Lower lobe of right lung (tissue), 2 donors: ENCODE results near the gene MMUT. TPM values are rescaled to one million over a fixed set of nuclear protein-coding genes. Genes with fewer than 3 reads are reported as not detected.

Source experiments
- ATAC-seq, 2 donors: fragments of 200-7000 bp; cut with Tn5 transposase; one replicate each; pipeline ENCODE4 v1.9.1; 2020 to 2022; ENCODE audit warnings: mild to moderate bottlenecking in 2 of 2, moderate library complexity in 2 of 2
- DNase-seq: peaks from one replicate; pipeline ENCODE4 v3.0.0-alpha.2; 2020
- H3K27ac ChIP-seq: fragments of 200-600 bp; one replicate; pipeline ENCODE4 v1.8.0; 2022
- H3K27me3 ChIP-seq: fragments of 200-600 bp; one replicate; pipeline ENCODE4 v1.8.0; 2022; ENCODE audit warnings: low read depth
- H3K36me3 ChIP-seq: fragments of 200-600 bp; one replicate; pipeline ENCODE4 v1.8.0; 2022; ENCODE audit warnings: mild to moderate bottlenecking
- H3K4me1 ChIP-seq: fragments of 200-600 bp; one replicate; pipeline ENCODE4 v1.8.0; 2022
- H3K4me3 ChIP-seq: fragments of 200-600 bp; one replicate; pipeline ENCODE4 v1.8.0; 2022; ENCODE audit warnings: mild to moderate bottlenecking
- H3K9me3 ChIP-seq: fragments of 200-600 bp; one replicate; pipeline ENCODE4 v1.8.0; 2022
- CTCF ChIP-seq: fragments of 200-600 bp; IDR thresholded peaks from one replicate; pipeline ENCODE4 v1.8.0; 2022; ENCODE audit warnings: antibody characterized with exemption, mild to moderate bottlenecking
- intact Hi-C: fragments of 100-400 bp; cut with DNase I; formaldehyde crosslinking; loops from one replicate; pipeline ENCODE4 v1.11.0; 2022
- total RNA-seq: library from RNA; stranded (reverse); fragmentation: NEBNext Ultra II Directional; extraction: Animal tissue kit (Norgen Biotek cat#: 25700); gene quantifications from one replicate; pipeline ENCODE4 v1.2.1, GENCODE V29; 2021
- donor health status: DM: no; HTN: yes; CAD: no; lungs with severe emphysema.

The MMUT gene
- total RNA-seq, 1 donor from 2014 or later: 21.9 TPM

GRCh38 chr6:49416195-49416594 lies 46.9 kb downstream of the MMUT start:
- Histone ChIP-seq H3K27ac (no peak overlapping the region), H3K27me3 (no peaks in the 10 kb centered on the region), H3K36me3 (no peaks in the 10 kb centered on the region), H3K4me1 (no peaks in the 10 kb centered on the region), H3K4me3 (no peak overlapping the region), H3K9me3 (no peaks in the 10 kb centered on the region)
- no peak for DNase-seq
- intact Hi-C loops: no loop called here
- no peak for TF ChIP-seq CTCF
- no peak for ATAC-seq

- ATAC-seq (no peak), DNase-seq (no peak)
- Histone ChIP-seq H3K27me3 (no peaks in the 10 kb centered on the region), H3K27ac (no peak overlapping the region), H3K9me3 (no peaks in the 10 kb centered on the region), H3K4me1 (no peaks in the 10 kb centered on the region), H3K4me3 (no peak overlapping the region), H3K36me3 (no peaks in the 10 kb centered on the region)
- no peak for TF ChIP-seq CTCF
- intact Hi-C loops: no loop called here
Measured at GRCh38 chr6:49415358-49415757, 47.7 kb downstream of the MMUT start.

GRCh38 chr6:49410564-49410963 lies 52.5 kb downstream of the MMUT start:
- intact Hi-C loops: no loop called here
- Histone ChIP-seq H3K27me3 (no peaks in the 10 kb centered on the region), H3K9me3 (no peaks in the 10 kb centered on the region), H3K4me1 (no peaks in the 10 kb centered on the region), H3K36me3 (no peaks in the 10 kb centered on the region), H3K4me3 (no peak overlapping the region), H3K27ac (no peak overlapping the region)
- ATAC-seq (no peak), DNase-seq (no peak)
- no peak for TF ChIP-seq CTCF

- DNase-seq (peak; percentile 45), ATAC-seq (peak; percentile 72 to 74)
- intact Hi-C loops: no loop called here
- H3K27ac ChIP-seq: no peak overlapping the region
- H3K4me1 ChIP-seq: no peaks in the 10 kb centered on the region
- no peaks in the 10 kb centered on the region for H3K27me3 ChIP-seq
- H3K4me3 ChIP-seq: no peak overlapping the region
- TF ChIP-seq CTCF: peak; percentile 85
- H3K36me3 ChIP-seq: no peaks in the 10 kb centered on the region
- no peaks in the 10 kb centered on the region for H3K9me3 ChIP-seq
Measured at GRCh38 chr6:49409951-49410542, 53.0 kb downstream of the MMUT start.

GRCh38 chr6:49406250-49406970 lies 56.6 kb downstream of the MMUT start:
- Histone ChIP-seq H3K4me1 (no peaks in the 10 kb centered on the region), H3K9me3 (no peaks in the 10 kb centered on the region), H3K36me3 (no peaks in the 10 kb centered on the region), H3K27ac (no peak overlapping the region), H3K4me3 (no peak overlapping the region), H3K27me3 (no peaks in the 10 kb centered on the region)
- DNase-seq: no peak
- intact Hi-C loops: no loop called here
- no peak for ATAC-seq
- no peak for TF ChIP-seq CTCF
